Hematopoietic multipotent progenitor cell treated with erythropoietin and hydrocortisone succinate and interleukin-3 and kit ligand, for 17 days (in vitro differentiated cells): ENCODE data around the gene CABLES2.
"Not testable (repeated sequence)": the region's sequence is repeated elsewhere in the genome, so short reads cannot be mapped to it uniquely, and the experiment has no call there.

ENCODE experiments used
- DNase-seq: peaks from one replicate; pipeline ENCODE4 v3.0.0-alpha.2; 2015; ENCODE audit warnings: low spot score

The CABLES2 gene

GRCh38 chr20:62436692-62437091, 29.6 kb upstream of the CABLES2 start:
- DNase-seq: no peak

GRCh38 chr20:62433658-62434497, 26.8 kb upstream of the CABLES2 start:
- no peak for DNase-seq

GRCh38 chr20:62430866-62431447, 23.9 kb upstream of the CABLES2 start:
- no peak for DNase-seq

GRCh38 chr20:62430311-62430853, 23.3 kb upstream of the CABLES2 start:
- no peak for DNase-seq

- no peak for DNase-seq
Observed at GRCh38 chr20:62429455-62430310, 22.6 kb upstream of the CABLES2 start.

GRCh38 chr20:62428396-62429295, 21.6 kb upstream of the CABLES2 start:
- no peak for DNase-seq

GRCh38 chr20:62428002-62428372, 20.9 kb upstream of the CABLES2 start:
- DNase-seq: no peak

- no peak for DNase-seq
Observed at GRCh38 chr20:62427172-62428001, 20.3 kb upstream of the CABLES2 start, which contains the start of gene RBBP8NL. Gene RBBP8NL, minus strand, starts transcription at chr20:62427539. Its CDS starts 7,892 bp downstream, at chr20:62419647.

GRCh38 chr20:62426699-62427131, 19.6 kb upstream of the CABLES2 start:
- DNase-seq: no peak

GRCh38 chr20:62426059-62426348, 18.9 kb upstream of the CABLES2 start:
- DNase-seq: not testable (repeated sequence)

- no peak for DNase-seq
Observed at GRCh38 chr20:62425281-62426058, 18.4 kb upstream of the CABLES2 start.

GRCh38 chr20:62424249-62425107, 17.4 kb upstream of the CABLES2 start:
- DNase-seq: no peak

- no peak for DNase-seq
Observed at GRCh38 chr20:62423326-62423706, 16.2 kb upstream of the CABLES2 start.

- no peak for DNase-seq
Observed at GRCh38 chr20:62422636-62423325, 15.7 kb upstream of the CABLES2 start.

GRCh38 chr20:62421716-62421990, 14.6 kb upstream of the CABLES2 start:
- DNase-seq: no peak

GRCh38 chr20:62420846-62421715, 14.0 kb upstream of the CABLES2 start:
- DNase-seq: no peak

- no peak for DNase-seq
Observed at GRCh38 chr20:62419759-62420158, 12.7 kb upstream of the CABLES2 start.
